Adrenal gland (tissue), 5 donors: ENCODE data around the gene SLC1A2.

Experiments
- CTCF ChIP-seq, 6 experiments: fragments of 450-650 bp in 4 of 6; fragments of 200-600 bp in 2 of 6; sonication (generic) in 1 of 6; IDR thresholded peaks; 1 replicate in 5 of 6; 2 replicates in 1 of 6; pipeline versions ENCODE4 v1.5.1 to v1.8.0; 2016 to 2021; ENCODE audit warnings: antibody characterized with exemption in 6 of 6, mild to moderate bottlenecking in 2 of 6, moderate library complexity in 1 of 6
- POLR2A ChIP-seq, 2 donors: fragments of 450-650 bp; IDR thresholded peaks; one replicate each; pipeline ENCODE4 v1.6.1; 2017; ENCODE audit warnings: antibody characterized with exemption in 2 of 2, mild to moderate bottlenecking in 2 of 2, moderate library complexity in 1 of 2
- donor health status: DM: no; HTN: no; CAD: no.

- no peak for TF ChIP-seq POLR2A (IDR thresholded peaks at IDR 0.05)
- no peak for TF ChIP-seq CTCF (IDR thresholded peaks at IDR 0.05)
Measured at GRCh38 chr11:35334385-35335090, 84.8 kb downstream of the SLC1A2 start.
